LNCAP (cell line): ENCODE data around the gene CST8.

Experiments used
- CTCF ChIP-seq: fragments of 450-650 bp; IDR thresholded peaks from 2 replicates; pipeline ENCODE4 v1.5.1; 2017; ENCODE audit warnings: mild to moderate bottlenecking

Gene CST8

GRCh38 chr20:23503649-23504048 lies 12.7 kb downstream of the CST8 start:
- TF ChIP-seq CTCF, result no peak

- TF ChIP-seq CTCF, result no peak
Measured at GRCh38 chr20:23507346-23507745, 16.4 kb downstream of the CST8 start.

GRCh38 chr20:23508449-23509229 lies 17.7 kb downstream of the CST8 start:
- no peak for TF ChIP-seq CTCF

GRCh38 chr20:23509247-23509913 lies 18.5 kb downstream of the CST8 start:
- TF ChIP-seq CTCF, result no peak

- no peak for TF ChIP-seq CTCF
Measured at GRCh38 chr20:23510000-23510590, 19.2 kb downstream of the CST8 start.

GRCh38 chr20:23513164-23513563 lies 22.2 kb downstream of the CST8 start:
- TF ChIP-seq CTCF, result no peak

GRCh38 chr20:23514848-23515247 lies 23.9 kb downstream of the CST8 start:
- TF ChIP-seq CTCF, result no peak
